ENCODE results near the gene MBD2.

GRCh38 chr18:54130631-54131030, 93.8 kb downstream of the MBD2 start:
- TF ChIP-seq EZH2 (IDR thresholded peaks at IDR 0.05; ENCODE audit: low read length, missing control alignments): no peak
- TF ChIP-seq CTCF (conservative IDR thresholded peaks at IDR 0.05 in 1 of 2, IDR thresholded peaks at IDR 0.05 in 1 of 2; ENCODE audit: low read depth in 1 of 2, low read length in 2 of 2): no peak

Measured in fibroblast of lung (primary cell).